VCaP (cell line): ENCODE data around the gene FXYD5.

Experiments
- H3K27ac ChIP-seq: fragments of 450-650 bp; 2 replicates; pipeline ENCODE4 v1.5.1; 2017
- CTCF ChIP-seq: fragments of 450-650 bp; conservative IDR thresholded peaks from 2 replicates; pipeline ENCODE4 v1.5.1; 2017; ENCODE audit warnings: mild to moderate bottlenecking, moderate library complexity

The FXYD5 gene

GRCh38 chr19:35216833-35217648 lies 62.5 kb downstream of the FXYD5 start:
- TF ChIP-seq CTCF, result no peak

GRCh38 chr19:35217649-35217990 lies 63.1 kb downstream of the FXYD5 start:
- H3K27ac ChIP-seq, result no peak overlapping the region
- TF ChIP-seq CTCF, result no peak

More at GRCh38 chr19:35216833-35217648, 62.5 kb downstream of the FXYD5 start:
- no peak overlapping the region for H3K27ac ChIP-seq

GRCh38 chr19:35219008-35219407 lies 64.5 kb downstream of the FXYD5 start:
- no peak overlapping the region for H3K27ac ChIP-seq
- no peak for TF ChIP-seq CTCF
